GM19463 (cell line): ENCODE measurements around the gene ZRANB3.
"Not testable (repeated sequence)": the region's sequence is repeated elsewhere in the genome, so short reads cannot be mapped to it uniquely, and the experiment has no call there.

ENCODE experiments used
- ATAC-seq: cut with Tn5 transposase; IDR thresholded peaks from one replicate; pipeline ENCODE4 v1.9.1; 2021; ENCODE audit warnings: mild to moderate bottlenecking, moderate library complexity; ENCODE audit not compliant: unreplicated experiment

Gene ZRANB3

DNA sequence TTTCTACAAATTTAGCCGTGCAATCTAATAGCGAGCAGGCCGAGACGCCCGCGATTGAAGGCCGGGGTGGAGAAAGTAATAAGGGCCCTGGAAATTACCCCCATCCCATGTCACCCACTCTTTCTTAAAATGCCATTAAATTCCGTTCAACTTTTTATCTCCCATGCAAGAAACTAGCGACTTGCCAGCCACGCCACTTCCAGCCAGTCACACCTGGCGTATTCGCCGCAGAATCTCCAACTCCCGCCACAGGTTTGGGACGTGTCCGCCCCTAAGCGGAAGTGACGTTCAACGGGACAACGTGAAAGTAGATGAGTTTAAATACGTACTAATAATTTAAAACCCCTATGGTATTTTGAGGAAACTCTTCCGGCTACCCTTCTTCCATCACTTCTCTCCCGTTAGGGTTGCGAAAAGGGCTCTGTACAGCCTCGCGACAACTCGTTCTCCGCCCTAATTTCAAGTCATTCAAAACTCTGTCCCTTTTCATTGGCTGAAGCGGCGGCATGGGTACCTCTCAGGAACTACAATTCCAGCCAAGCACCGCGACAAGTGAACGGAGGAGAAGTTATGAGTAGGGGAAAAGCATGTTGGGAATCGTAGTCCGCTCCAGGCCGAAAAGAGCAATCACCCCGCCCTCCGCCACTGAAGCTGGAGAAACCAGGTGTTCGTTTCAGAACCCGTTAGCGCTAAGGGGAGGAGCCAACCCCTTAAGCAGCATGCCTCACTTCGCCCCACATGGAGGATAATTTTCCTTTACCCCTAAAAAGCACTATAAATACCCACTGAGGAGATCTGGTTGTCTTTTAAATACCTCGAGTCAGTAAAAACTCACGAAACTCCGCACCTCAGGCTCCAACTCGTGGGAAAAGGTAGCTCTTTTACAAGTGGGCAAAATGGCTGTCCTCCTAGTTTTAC, at the start of gene ZRANB3:
TSS of gene ZRANB3 (minus strand) at position 906 of the 918 bp plus-strand sequence.
- ATAC-seq, result peak; percentile 54

GRCh38 chr2:135573620-135574019, 42.6 kb upstream of the ZRANB3 start:
- ATAC-seq, result no peak

DNA sequence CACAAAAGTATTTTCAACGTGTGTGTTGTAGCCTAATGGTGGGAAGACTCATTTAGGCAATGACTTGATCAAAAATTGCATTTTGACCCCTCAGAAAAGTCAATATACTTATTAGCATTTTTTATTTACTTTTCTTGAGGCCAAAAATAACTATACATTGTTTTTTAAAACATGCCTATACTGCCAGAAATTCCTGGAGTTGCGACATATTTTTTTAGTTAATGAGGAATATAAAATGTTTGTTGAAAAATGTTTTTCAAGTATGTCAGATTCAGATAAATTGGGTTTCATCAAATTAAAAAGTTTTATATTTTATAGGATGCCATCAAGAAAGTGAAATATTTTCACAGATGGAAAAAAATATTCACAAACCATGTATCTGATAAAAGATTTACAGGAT, 39.9 kb upstream of the ZRANB3 start:
- ATAC-seq, result no peak

GRCh38 chr2:135563793-135564192, 32.8 kb upstream of the ZRANB3 start:
- ATAC-seq, result no peak

DNA sequence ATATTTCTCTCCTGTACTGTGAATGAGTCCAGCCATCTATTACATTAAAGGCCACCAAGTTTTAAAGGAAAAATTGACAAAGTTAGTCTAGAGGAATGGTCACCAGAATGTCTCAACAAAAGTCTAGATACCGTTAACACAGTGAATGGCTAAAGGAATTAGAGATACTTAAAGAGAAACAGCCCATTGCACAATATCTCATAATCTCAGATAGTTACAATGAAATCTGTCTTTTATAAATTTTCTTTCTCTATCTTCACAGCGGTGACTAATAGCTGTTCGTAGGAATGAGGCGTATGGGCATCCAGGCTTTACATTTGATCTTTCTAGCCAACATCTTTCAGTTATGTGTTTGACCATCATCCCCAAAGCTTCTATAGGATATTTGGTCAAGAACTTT, 30.9 kb upstream of the ZRANB3 start:
- no peak for ATAC-seq

DNA sequence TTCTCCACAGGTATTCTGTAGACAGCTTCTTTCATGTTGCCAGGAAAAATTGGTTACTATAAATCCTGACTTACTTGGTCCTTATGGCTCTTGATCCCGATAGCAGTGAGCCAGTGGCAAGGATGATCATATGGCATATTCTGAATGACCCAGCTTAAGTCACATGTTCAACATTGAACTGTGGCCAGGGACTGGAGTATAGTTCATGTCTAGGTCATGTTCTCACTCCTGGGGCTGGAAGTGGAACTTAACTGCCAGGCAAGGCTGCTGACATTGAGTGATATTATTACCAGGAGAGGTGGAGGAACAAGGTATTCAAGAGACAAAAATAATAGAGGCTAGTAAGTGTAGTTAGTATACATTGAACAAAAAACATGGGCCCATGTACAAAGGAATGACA, 26.5 kb upstream of the ZRANB3 start:
- ATAC-seq, result no peak

GRCh38 chr2:135555311-135555710, 24.3 kb upstream of the ZRANB3 start:
- ATAC-seq, result no peak

GRCh38 chr2:135552887-135553286, 21.9 kb upstream of the ZRANB3 start:
- no peak for ATAC-seq

DNA sequence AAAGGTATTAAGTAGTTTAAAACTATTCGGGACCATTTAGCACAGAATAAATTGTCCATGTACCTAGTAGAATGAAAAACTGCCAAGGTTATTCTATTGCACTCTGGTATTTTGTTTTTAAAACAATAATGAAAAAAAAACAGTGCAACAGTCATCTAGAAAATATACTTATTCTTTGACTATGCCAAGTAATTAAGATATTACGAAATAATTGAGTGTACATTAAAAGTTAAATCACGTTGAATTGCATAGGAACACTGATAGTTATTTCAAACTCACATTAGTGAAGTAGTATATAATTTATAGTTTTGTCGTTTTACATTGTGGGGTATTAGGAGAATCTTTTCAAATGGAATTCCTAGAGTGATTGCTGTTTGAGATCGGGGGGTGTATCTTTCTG, 20.3 kb upstream of the ZRANB3 start:
- ATAC-seq, result no peak

GRCh38 chr2:135547311-135547710, 16.3 kb upstream of the ZRANB3 start:
- ATAC-seq, result no peak

DNA sequence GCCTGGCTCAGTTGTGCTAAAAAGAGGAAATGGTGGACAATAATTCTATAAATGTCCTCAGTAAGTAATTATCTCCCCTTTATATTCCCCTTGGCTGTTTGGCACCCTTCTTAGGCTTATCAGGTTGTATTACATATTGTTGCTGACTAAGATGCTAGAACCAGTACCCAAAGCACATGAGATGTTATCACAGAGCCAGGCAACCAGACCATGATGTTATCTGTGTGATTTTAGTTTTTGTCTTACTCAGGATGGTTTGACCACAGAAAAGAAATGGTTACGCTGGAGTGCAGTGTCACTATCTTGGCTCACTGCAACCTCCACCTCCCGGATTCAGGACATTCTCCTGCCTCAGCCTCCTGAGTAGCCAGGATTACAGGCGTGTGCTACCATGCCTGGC, 15.4 kb upstream of the ZRANB3 start:
- no peak for ATAC-seq

DNA sequence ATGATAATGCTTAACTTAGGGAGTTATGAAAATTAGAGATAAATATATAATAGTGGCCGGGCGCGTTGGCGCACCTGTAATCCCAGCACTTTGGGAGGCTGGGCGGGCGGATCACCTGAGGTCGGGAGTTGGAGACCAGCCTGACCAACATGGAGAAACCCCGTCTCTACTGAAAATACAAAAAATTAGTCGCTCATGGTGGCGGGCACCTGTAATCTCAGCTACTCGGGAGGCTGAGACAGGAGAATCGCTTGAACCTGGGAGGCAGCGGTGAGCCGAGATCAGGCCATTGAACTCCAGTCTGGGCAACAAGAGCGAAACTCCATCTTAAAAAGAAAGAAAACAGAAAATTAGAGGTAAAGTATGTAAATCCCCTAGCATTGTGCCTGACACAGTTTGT, 2.5 kb upstream of the ZRANB3 start:
- ATAC-seq, result not testable (repeated sequence)

DNA sequence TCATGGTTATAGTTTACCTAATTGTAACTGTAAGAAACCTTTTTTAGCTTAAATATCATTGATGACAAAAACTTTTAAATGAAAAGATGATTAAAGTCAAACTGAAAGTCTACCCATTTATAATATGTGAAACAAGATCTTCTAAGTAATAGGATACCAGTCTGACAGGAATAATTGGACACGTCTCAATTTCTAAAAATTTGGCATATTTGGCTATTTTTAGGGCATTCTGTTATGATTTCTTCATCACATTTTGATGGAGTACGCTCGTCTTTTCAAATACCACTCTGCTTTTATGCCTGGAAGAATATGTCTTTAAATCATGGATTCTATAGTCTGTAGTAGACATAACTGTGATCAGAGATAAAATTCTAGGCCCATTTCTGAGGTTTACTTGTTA, 1.6 kb upstream of the ZRANB3 start:
- no peak for ATAC-seq

- peak; percentile 72 for ATAC-seq
Measured at GRCh38 chr2:135531231-135532197, 496 bp upstream of the ZRANB3 start, which contains the start of gene R3HDM1. Gene R3HDM1, plus strand, starts transcription at chr2:135531484. Its CDS starts 73,362 bp downstream, at chr2:135604846.

- ATAC-seq, result no peak
Measured at GRCh38 chr2:135528006-135528405, 3.0 kb downstream of the ZRANB3 start.

DNA sequence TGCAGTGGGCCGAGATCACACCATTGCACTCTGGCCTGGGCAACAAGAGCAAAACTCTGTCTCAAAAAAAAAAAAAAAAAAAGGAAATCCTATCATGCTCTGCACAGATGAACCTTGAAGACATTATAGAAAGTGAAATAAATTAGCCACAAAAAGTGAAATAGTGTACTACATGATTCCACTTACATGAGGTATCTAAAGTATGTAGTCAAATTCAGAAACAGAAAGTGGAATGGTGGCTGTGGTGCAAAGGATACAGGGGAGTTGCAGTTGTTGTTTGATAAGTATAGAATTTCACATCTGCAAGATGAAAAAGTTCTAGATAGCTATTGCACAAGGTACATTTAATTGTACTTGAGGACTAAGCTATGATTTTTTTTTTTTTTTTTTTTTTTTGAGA, 5.2 kb downstream of the ZRANB3 start:
- ATAC-seq, result no peak

DNA sequence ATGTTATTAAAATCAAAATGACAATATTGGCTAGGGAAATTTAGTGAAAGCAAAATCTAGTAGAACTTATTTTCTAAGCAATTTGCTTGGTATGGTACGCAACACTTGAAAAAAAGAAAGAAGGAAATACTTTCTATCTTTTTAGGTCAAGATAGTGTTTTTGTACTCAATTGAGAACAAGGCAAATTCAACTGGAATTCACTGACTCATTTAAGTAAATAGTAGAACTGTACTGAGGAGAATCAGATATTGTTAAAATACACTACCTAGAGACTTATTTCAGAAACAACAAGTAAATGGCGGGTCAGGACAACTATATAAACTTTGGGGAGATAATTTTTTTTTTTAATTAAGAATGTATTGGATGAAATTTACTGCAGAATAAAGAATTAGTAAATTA, 18.9 kb downstream of the ZRANB3 start:
- no peak for ATAC-seq

DNA sequence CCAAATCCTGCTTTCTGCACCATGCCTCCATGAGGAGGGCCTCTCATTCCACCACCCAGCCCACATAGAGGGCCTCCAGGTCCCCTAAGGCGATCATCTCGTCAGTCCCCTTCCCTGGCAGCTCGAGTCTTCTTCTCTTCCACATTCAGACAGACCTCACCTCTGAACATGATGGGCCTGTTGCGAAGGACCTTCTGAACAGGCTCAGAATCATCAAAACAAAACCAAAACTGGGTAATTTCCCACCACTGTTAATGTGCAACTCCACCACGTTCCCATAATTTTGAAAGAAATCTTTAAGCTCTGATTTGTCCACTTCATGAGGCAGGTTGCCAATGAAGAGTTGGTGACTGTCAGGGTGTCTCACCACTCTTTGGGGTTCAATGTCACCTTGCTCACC, 20.4 kb downstream of the ZRANB3 start:
- peak; percentile 63 for ATAC-seq

- ATAC-seq, result no peak
Measured at GRCh38 chr2:135504811-135505210, 26.2 kb downstream of the ZRANB3 start.

DNA sequence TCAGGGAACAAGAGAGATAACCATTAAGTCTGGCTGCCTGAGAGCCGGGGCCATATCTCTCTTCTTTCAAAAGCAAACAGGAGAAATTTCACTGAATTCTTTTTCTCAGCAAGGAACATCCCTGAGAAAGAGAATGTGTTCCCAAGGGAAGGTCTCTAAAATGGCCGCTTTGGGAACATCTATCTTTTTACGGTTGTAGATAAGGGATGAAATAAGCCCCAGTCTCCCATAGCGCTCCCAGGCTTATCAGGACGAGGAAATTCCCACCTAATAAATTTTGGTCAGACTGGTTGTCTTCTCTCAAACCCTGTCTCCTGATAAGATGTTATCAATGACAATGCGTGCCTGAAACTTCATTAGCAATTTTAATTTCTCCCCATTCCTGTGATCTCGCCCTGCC, 32.4 kb downstream of the ZRANB3 start:
- ATAC-seq, result not testable (repeated sequence)

DNA sequence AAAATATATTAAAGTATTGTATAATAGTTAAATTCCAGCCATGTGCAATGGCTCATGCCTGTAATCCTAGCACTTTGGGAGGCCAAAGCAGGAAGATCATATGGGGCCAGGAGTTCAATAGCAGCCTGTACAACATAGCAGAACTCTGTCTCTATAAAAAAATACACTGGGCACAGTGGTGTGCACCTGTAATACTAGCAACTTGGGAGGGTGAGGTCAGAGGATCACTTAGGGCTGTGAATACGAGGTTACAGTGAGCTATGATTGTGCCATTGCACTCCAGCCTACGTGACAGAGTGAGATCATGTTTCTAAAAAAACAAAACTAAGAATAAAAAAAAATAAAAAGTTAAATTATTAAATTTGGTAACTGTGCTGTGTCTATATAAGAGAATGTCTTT, 36.1 kb downstream of the ZRANB3 start:
- no peak for ATAC-seq
